ENCODE measurements around the gene SMIM28.
"Not testable (repeated sequence)": the region's sequence is repeated elsewhere in the genome, so short reads cannot be mapped to it uniquely, and the experiment has no call there.

Gene SMIM28

GRCh38 chr6:138424004-138424904 lies 46.5 kb downstream of the SMIM28 start:
- no peak overlapping the region for H3K4me2 ChIP-seq (ENCODE audit: low read depth, low read length, poor library complexity, severe bottlenecking)
- H3K4me3 ChIP-seq (ENCODE audit: insufficient read depth, low read length, poor library complexity, severe bottlenecking), result no peak overlapping the region
- H3F3A ChIP-seq (ENCODE audit: insufficient read depth), result no peaks in the 10 kb centered on the region
- no peaks in the 10 kb centered on the region for H3K9me2 ChIP-seq (replicated peaks; ENCODE audit: insufficient read depth, low read length)
- no peaks in the 10 kb centered on the region for H3K79me2 ChIP-seq (ENCODE audit: insufficient read depth, low read length)
- H3K27me3 ChIP-seq (ENCODE audit: low read length), result no peaks in the 10 kb centered on the region
- no peaks in the 10 kb centered on the region for H3K36me3 ChIP-seq (ENCODE audit: low read length)
- no peaks in the 10 kb centered on the region for H4K20me1 ChIP-seq (ENCODE audit: low read depth, low read length)
- H3K9ac ChIP-seq (ENCODE audit: low read length), result no peak overlapping the region
- H2AFZ ChIP-seq (ENCODE audit: low read depth, low read length, severe bottlenecking), result no peak overlapping the region
- no peak overlapping the region for H3K27ac ChIP-seq (ENCODE audit: low read depth, low read length)
- TF ChIP-seq CTCF (IDR thresholded peaks at IDR 0.05; ENCODE audit: insufficient read depth, low read length, poor library complexity, severe bottlenecking) (no peak), EZH2phosphoT487 (conservative IDR thresholded peaks at IDR 0.05; ENCODE audit: low read length) (no peak)
- H3K9me3 ChIP-seq (ENCODE audit: insufficient read depth, low read length), result no peaks in the 10 kb centered on the region

GRCh38 chr6:138425256-138425655 lies 47.6 kb downstream of the SMIM28 start:
- H2AFZ ChIP-seq (ENCODE audit: low read depth, low read length, severe bottlenecking), result not testable (repeated sequence)

GRCh38 chr6:138426500-138427123 lies 48.9 kb downstream of the SMIM28 start:
- Histone ChIP-seq H3K79me2 (ENCODE audit: insufficient read depth, low read length) (no peaks in the 10 kb centered on the region), H4K20me1 (ENCODE audit: low read depth, low read length) (no peaks in the 10 kb centered on the region), H3F3A (ENCODE audit: insufficient read depth) (no peaks in the 10 kb centered on the region), H3K9ac (ENCODE audit: low read length) (no peak overlapping the region), H3K4me3 (ENCODE audit: insufficient read depth, low read length, poor library complexity, severe bottlenecking) (no peak overlapping the region), H3K9me2 (replicated peaks; ENCODE audit: insufficient read depth, low read length) (no peaks in the 10 kb centered on the region), H3K36me3 (ENCODE audit: low read length) (no peaks in the 10 kb centered on the region), H3K4me2 (ENCODE audit: low read depth, low read length, poor library complexity, severe bottlenecking) (no peak overlapping the region), H3K27ac (ENCODE audit: low read depth, low read length) (no peak overlapping the region), H2AFZ (ENCODE audit: low read depth, low read length, severe bottlenecking) (no peak overlapping the region), H3K9me3 (ENCODE audit: insufficient read depth, low read length) (no peaks in the 10 kb centered on the region), H3K27me3 (ENCODE audit: low read length) (no peaks in the 10 kb centered on the region)
- TF ChIP-seq EZH2phosphoT487 (conservative IDR thresholded peaks at IDR 0.05; ENCODE audit: low read length) (no peak), CTCF (IDR thresholded peaks at IDR 0.05; ENCODE audit: insufficient read depth, low read length, poor library complexity, severe bottlenecking) (no peak)

More at GRCh38 chr6:138425256-138425655, 47.6 kb downstream of the SMIM28 start:
- H4K20me1 ChIP-seq (ENCODE audit: low read depth, low read length); H3K79me2 ChIP-seq (ENCODE audit: insufficient read depth, low read length); H3K36me3 ChIP-seq (ENCODE audit: low read length); H3F3A ChIP-seq (ENCODE audit: insufficient read depth); H3K9me2 ChIP-seq (replicated peaks; ENCODE audit: insufficient read depth, low read length); H3K9ac ChIP-seq (ENCODE audit: low read length); H3K4me3 ChIP-seq (ENCODE audit: insufficient read depth, low read length, poor library complexity, severe bottlenecking); H3K4me2 ChIP-seq (ENCODE audit: low read depth, low read length, poor library complexity, severe bottlenecking); H3K9me3 ChIP-seq (ENCODE audit: insufficient read depth, low read length); H3K27ac ChIP-seq (ENCODE audit: low read depth, low read length); H3K27me3 ChIP-seq (ENCODE audit: low read length): not testable (repeated sequence)

- H3K4me3 ChIP-seq (ENCODE audit: insufficient read depth, low read length, poor library complexity, severe bottlenecking), result no peak overlapping the region
- no peak overlapping the region for H2AFZ ChIP-seq (ENCODE audit: low read depth, low read length, severe bottlenecking)
- no peaks in the 10 kb centered on the region for H3F3A ChIP-seq (ENCODE audit: insufficient read depth)
- H4K20me1 ChIP-seq (ENCODE audit: low read depth, low read length), result no peaks in the 10 kb centered on the region
- H3K79me2 ChIP-seq (ENCODE audit: insufficient read depth, low read length), result no peaks in the 10 kb centered on the region
- H3K36me3 ChIP-seq (ENCODE audit: low read length), result no peaks in the 10 kb centered on the region
- H3K4me2 ChIP-seq (ENCODE audit: low read depth, low read length, poor library complexity, severe bottlenecking), result no peak overlapping the region
- H3K27me3 ChIP-seq (ENCODE audit: low read length), result no peaks in the 10 kb centered on the region
- no peak overlapping the region for H3K9ac ChIP-seq (ENCODE audit: low read length)
- TF ChIP-seq CTCF (IDR thresholded peaks at IDR 0.05; ENCODE audit: insufficient read depth, low read length, poor library complexity, severe bottlenecking) (no peak), EZH2phosphoT487 (conservative IDR thresholded peaks at IDR 0.05; ENCODE audit: low read length) (no peak)
- no peaks in the 10 kb centered on the region for H3K9me3 ChIP-seq (ENCODE audit: insufficient read depth, low read length)
- H3K9me2 ChIP-seq (replicated peaks; ENCODE audit: insufficient read depth, low read length), result no peaks in the 10 kb centered on the region
- H3K27ac ChIP-seq (ENCODE audit: low read depth, low read length), result no peak overlapping the region
These were observed 50.0 kb downstream of the SMIM28 start for GRCh38 chr6:138427701-138428100.

All from SU-DHL-6 (cell line).